ENCODE data around the gene ANP32A. TPM values are rescaled to one million over a fixed set of nuclear protein-coding genes. Genes with fewer than 3 reads are reported as not detected.
A peak's percentile ranks its signal among the peaks of the same experiment; 100 is the strongest.

ANP32A gene
- total RNA-seq, 5 donors from 2014 or later (not counting 1 experiment from before 2014, with no cell fraction given), result 93.2 to 123 (median 116) TPM

- H3K4me1 Mint-ChIP-seq, result peaks cover 61 to 75% (median 72%) of the 10 kb centered on the region in 3 donors
- Histone ChIP-seq H3K27ac (ENCODE audit: low read length) (no peak overlapping the region), H3K4me3 (ENCODE audit: control insufficient read depth in 1 of 2, extremely low read depth in 1 of 2, low read length in 1 of 2) (no peak overlapping the region), H3K36me3 (ENCODE audit: control insufficient read depth in 2 of 2, extremely low read depth in 1 of 2, insufficient read depth in 1 of 2, low read length in 1 of 2) (peaks cover 10 to 52% of the 10 kb centered on the region in 2 donors), H3K4me1 (ENCODE audit: control insufficient read depth in 1 of 2, extremely low read depth in 1 of 2, insufficient read depth in 2 of 2, low read length in 2 of 2) (peaks cover 34 to 67% of the 10 kb centered on the region in 2 experiments), H3K9me3 (no peaks in the 10 kb centered on the region), H3K27me3 (replicated peaks in 1 of 2; ENCODE audit: control insufficient read depth in 2 of 2, extremely low read depth in 1 of 2, insufficient read depth in 2 of 2, low read length in 1 of 2) (no peaks in the 10 kb centered on the region)
- peak overlapping the region in 1 of 2 donors; percentile 73 for H3K27ac Mint-ChIP-seq
- no peaks in the 10 kb centered on the region for H3K9me3 Mint-ChIP-seq
- H3K27me3 Mint-ChIP-seq, result no peaks in the 10 kb centered on the region
- 81% methylated on average over 6 of the region's 7 CpGs for WGBS (ENCODE audit: insufficient coverage)
- ATAC-seq (replicated peaks in 1 of 4) (no peak), DNase-seq (no peak)
- POLR2A ChIA-PET, result interaction anchor here in 1 of 2 donors (1.1 kb wide), 1 partner anchor 11 kb away, joined by 3 read pairs; no protein-coding TSS in a partner anchor
- CTCF ChIA-PET, result interaction anchor here in 1 of 2 donors (1.4 kb wide), 1 partner anchor 86 kb away, joined by 4 read pairs; no protein-coding TSS in a partner anchor
- peaks cover 8% of the 10 kb centered on the region for H3K36me3 Mint-ChIP-seq
- no peak overlapping the region for H3K4me3 Mint-ChIP-seq
These were observed 31.0 kb downstream of the ANP32A start for GRCh38 chr15:68789534-68790241.

- Mint-ChIP-seq H3K4me3 (no peak overlapping the region), H3K27ac (peak overlapping the region in 1 of 2 donors; percentile 73), H3K9me3 (no peaks in the 10 kb centered on the region), H3K4me1 (peaks cover 55 to 69% (median 66%) of the 10 kb centered on the region in 3 donors), H3K36me3 (peaks cover 8% of the 10 kb centered on the region), H3K27me3 (no peaks in the 10 kb centered on the region)
- H3K9me3 ChIP-seq, result no peaks in the 10 kb centered on the region
- no peak overlapping the region for H3K27ac ChIP-seq (ENCODE audit: low read length)
- no peak overlapping the region for H3K4me3 ChIP-seq (ENCODE audit: control insufficient read depth in 1 of 2, extremely low read depth in 1 of 2, low read length in 1 of 2)
- ATAC-seq (replicated peaks in 1 of 4) (no peak), DNase-seq (no peak)
- no peaks in the 10 kb centered on the region for H3K27me3 ChIP-seq (replicated peaks in 1 of 2; ENCODE audit: control insufficient read depth in 2 of 2, extremely low read depth in 1 of 2, insufficient read depth in 2 of 2, low read length in 1 of 2)
- 91% methylated on average over 1 of the region's 1 CpG for WGBS (ENCODE audit: insufficient coverage)
- ChIA-PET POLR2A (interaction anchor here in 1 of 2 donors (1.1 kb wide), 1 partner anchor 12 kb away, joined by 3 read pairs; no protein-coding TSS in a partner anchor), CTCF (interaction anchor here in 1 of 2 donors (0.5 to 1.4 kb wide), 2 partner anchors 12 to 86 kb away, joined by 4 to 5 read pairs; no protein-coding TSS in a partner anchor)
- peaks cover 15 to 57% of the 10 kb centered on the region in 2 donors for H3K36me3 ChIP-seq (ENCODE audit: control insufficient read depth in 2 of 2, extremely low read depth in 1 of 2, insufficient read depth in 1 of 2, low read length in 1 of 2)
- peaks cover 33 to 64% of the 10 kb centered on the region in 2 experiments for H3K4me1 ChIP-seq (ENCODE audit: control insufficient read depth in 1 of 2, extremely low read depth in 1 of 2, insufficient read depth in 2 of 2, low read length in 2 of 2)
These were observed 31.6 kb downstream of the ANP32A start for GRCh38 chr15:68789091-68789490.

GRCh38 chr15:68788264-68788624 is 32.5 kb downstream of the ANP32A start:
- CTCF ChIA-PET, result interaction anchor here in 1 of 2 donors (0.7 to 1.4 kb wide), 2 partner anchors 31 to 87 kb away, joined by 4 to 6 read pairs; no protein-coding TSS in a partner anchor
- H3K4me3 Mint-ChIP-seq, result no peak overlapping the region
- H3K9me3 Mint-ChIP-seq, result no peaks in the 10 kb centered on the region
- peaks cover 57 to 65% (median 65%) of the 10 kb centered on the region in 3 donors for H3K4me1 Mint-ChIP-seq
- Histone ChIP-seq H3K27ac (ENCODE audit: low read length) (no peak overlapping the region), H3K9me3 (no peaks in the 10 kb centered on the region), H3K36me3 (ENCODE audit: control insufficient read depth in 2 of 2, extremely low read depth in 1 of 2, insufficient read depth in 1 of 2, low read length in 1 of 2) (peaks cover 18 to 63% of the 10 kb centered on the region in 2 donors), H3K4me1 (ENCODE audit: control insufficient read depth in 1 of 2, extremely low read depth in 1 of 2, insufficient read depth in 2 of 2, low read length in 2 of 2) (peaks cover 34 to 60% of the 10 kb centered on the region in 2 experiments), H3K27me3 (replicated peaks in 1 of 2; ENCODE audit: control insufficient read depth in 2 of 2, extremely low read depth in 1 of 2, insufficient read depth in 2 of 2, low read length in 1 of 2) (no peaks in the 10 kb centered on the region), H3K4me3 (ENCODE audit: control insufficient read depth in 1 of 2, extremely low read depth in 1 of 2, low read length in 1 of 2) (no peak overlapping the region)
- 98% methylated on average over 4 of the region's 8 CpGs for WGBS (ENCODE audit: insufficient coverage)
- H3K27me3 Mint-ChIP-seq, result no peaks in the 10 kb centered on the region
- H3K36me3 Mint-ChIP-seq, result peaks cover 12% of the 10 kb centered on the region
- no peak for DNase-seq
- no peak for ATAC-seq (replicated peaks in 1 of 4)
- H3K27ac Mint-ChIP-seq, result peak overlapping the region in 1 of 2 donors; percentile 34
- POLR2A ChIA-PET, result no interaction called here

GRCh38 chr15:68787609-68788263 is 33.0 kb downstream of the ANP32A start:
- CTCF ChIA-PET, result interaction anchor here in 1 of 2 donors (0.7 to 1.4 kb wide), 2 partner anchors 32 to 88 kb away, joined by 4 to 6 read pairs; no protein-coding TSS in a partner anchor
- WGBS (ENCODE audit: insufficient coverage), result 76% methylated on average over 10 of the region's 17 CpGs
- Histone ChIP-seq H3K36me3 (ENCODE audit: control insufficient read depth in 2 of 2, extremely low read depth in 1 of 2, insufficient read depth in 1 of 2, low read length in 1 of 2) (peaks cover 19 to 68% of the 10 kb centered on the region in 2 donors), H3K9me3 (no peaks in the 10 kb centered on the region), H3K4me3 (ENCODE audit: control insufficient read depth in 1 of 2, extremely low read depth in 1 of 2, low read length in 1 of 2) (no peak overlapping the region), H3K27ac (ENCODE audit: low read length) (no peak overlapping the region), H3K4me1 (ENCODE audit: control insufficient read depth in 1 of 2, extremely low read depth in 1 of 2, insufficient read depth in 2 of 2, low read length in 2 of 2) (peaks cover 31 to 60% of the 10 kb centered on the region in 2 experiments), H3K27me3 (replicated peaks in 1 of 2; ENCODE audit: control insufficient read depth in 2 of 2, extremely low read depth in 1 of 2, insufficient read depth in 2 of 2, low read length in 1 of 2) (no peaks in the 10 kb centered on the region)
- DNase-seq (no peak), ATAC-seq (replicated peaks in 1 of 4) (no peak)
- Mint-ChIP-seq H3K4me3 (no peak overlapping the region), H3K27me3 (no peaks in the 10 kb centered on the region), H3K36me3 (peaks cover 17% of the 10 kb centered on the region), H3K27ac (peak overlapping the region in 1 of 2 donors; percentile 34), H3K9me3 (no peaks in the 10 kb centered on the region), H3K4me1 (peaks cover 57 to 65% (median 65%) of the 10 kb centered on the region in 3 donors)
- POLR2A ChIA-PET, result interaction anchor here in 1 of 2 donors (0.7 kb wide), 1 partner anchor 8 kb away, joined by 3 read pairs; no protein-coding TSS in a partner anchor

GRCh38 chr15:68786753-68787152 is 33.9 kb downstream of the ANP32A start:
- Mint-ChIP-seq H3K27ac (peak overlapping the region in 1 of 2 donors; percentile 16), H3K36me3 (peaks cover 21% of the 10 kb centered on the region), H3K4me1 (peaks cover 57 to 65% (median 65%) of the 10 kb centered on the region in 3 donors), H3K9me3 (no peaks in the 10 kb centered on the region), H3K27me3 (no peaks in the 10 kb centered on the region), H3K4me3 (no peak overlapping the region)
- Histone ChIP-seq H3K4me3 (ENCODE audit: control insufficient read depth in 1 of 2, extremely low read depth in 1 of 2, low read length in 1 of 2) (no peak overlapping the region), H3K36me3 (ENCODE audit: control insufficient read depth in 2 of 2, extremely low read depth in 1 of 2, insufficient read depth in 1 of 2, low read length in 1 of 2) (peaks cover 19 to 72% of the 10 kb centered on the region in 2 donors), H3K27me3 (replicated peaks in 1 of 2; ENCODE audit: control insufficient read depth in 2 of 2, extremely low read depth in 1 of 2, insufficient read depth in 2 of 2, low read length in 1 of 2) (no peaks in the 10 kb centered on the region), H3K9me3 (no peaks in the 10 kb centered on the region), H3K4me1 (ENCODE audit: control insufficient read depth in 1 of 2, extremely low read depth in 1 of 2, insufficient read depth in 2 of 2, low read length in 2 of 2) (peaks cover 30 to 59% of the 10 kb centered on the region in 2 experiments), H3K27ac (ENCODE audit: low read length) (no peak overlapping the region)
- POLR2A ChIA-PET, result interaction anchor here in 1 of 2 donors (0.7 kb wide), 1 partner anchor 9 kb away, joined by 3 read pairs; no protein-coding TSS in a partner anchor
- WGBS (ENCODE audit: insufficient coverage), result 92% methylated on average over 5 of the region's 5 CpGs
- no peak for ATAC-seq (replicated peaks in 1 of 4)
- no peak for DNase-seq
- CTCF ChIA-PET, result interaction anchor here in 1 of 2 donors (0.5 to 0.7 kb wide), 3 partner anchors 8 to 48 kb away, joined by 3 to 5 read pairs (median 3); no protein-coding TSS in a partner anchor

- Histone ChIP-seq H3K36me3 (ENCODE audit: control insufficient read depth in 2 of 2, extremely low read depth in 1 of 2, insufficient read depth in 1 of 2, low read length in 1 of 2) (peaks cover 19 to 77% of the 10 kb centered on the region in 2 donors), H3K27me3 (replicated peaks in 1 of 2; ENCODE audit: control insufficient read depth in 2 of 2, extremely low read depth in 1 of 2, insufficient read depth in 2 of 2, low read length in 1 of 2) (no peaks in the 10 kb centered on the region), H3K4me3 (ENCODE audit: control insufficient read depth in 1 of 2, extremely low read depth in 1 of 2, low read length in 1 of 2) (no peak overlapping the region), H3K9me3 (no peaks in the 10 kb centered on the region), H3K4me1 (ENCODE audit: control insufficient read depth in 1 of 2, extremely low read depth in 1 of 2, insufficient read depth in 2 of 2, low read length in 2 of 2) (peaks cover 22 to 51% of the 10 kb centered on the region in 2 experiments), H3K27ac (ENCODE audit: low read length) (no peak overlapping the region)
- ChIA-PET CTCF (interaction anchor here (0.5 to 3.0 kb wide), 10 partner anchors 8 to 537 kb away, joined by 3 to 19 read pairs (median 5); no protein-coding TSS in a partner anchor), POLR2A (no interaction called here)
- peak overlapping the region; percentile 7 to 66 for H3K27ac Mint-ChIP-seq
- H3K9me3 Mint-ChIP-seq, result no peaks in the 10 kb centered on the region
- 100% methylated on average over 1 of the region's 5 CpGs for WGBS (ENCODE audit: insufficient coverage)
- peaks cover 48 to 54% (median 54%) of the 10 kb centered on the region in 3 donors for H3K4me1 Mint-ChIP-seq
- no peaks in the 10 kb centered on the region for H3K27me3 Mint-ChIP-seq
- no peak for DNase-seq
- no peak overlapping the region for H3K4me3 Mint-ChIP-seq
- H3K36me3 Mint-ChIP-seq, result peaks cover 25% of the 10 kb centered on the region
- no peak for ATAC-seq (replicated peaks in 1 of 4)
These were observed 35.2 kb downstream of the ANP32A start for GRCh38 chr15:68785541-68785940.

All from T-cell (primary cell).